ENCODE data around the gene ATMIN. TPM values are rescaled to one million over a fixed set of nuclear protein-coding genes. Genes with fewer than 3 reads are reported as not detected.

ATMIN gene
- total RNA-seq, 1 donor from 2014 or later = 35.0 TPM

DNA sequence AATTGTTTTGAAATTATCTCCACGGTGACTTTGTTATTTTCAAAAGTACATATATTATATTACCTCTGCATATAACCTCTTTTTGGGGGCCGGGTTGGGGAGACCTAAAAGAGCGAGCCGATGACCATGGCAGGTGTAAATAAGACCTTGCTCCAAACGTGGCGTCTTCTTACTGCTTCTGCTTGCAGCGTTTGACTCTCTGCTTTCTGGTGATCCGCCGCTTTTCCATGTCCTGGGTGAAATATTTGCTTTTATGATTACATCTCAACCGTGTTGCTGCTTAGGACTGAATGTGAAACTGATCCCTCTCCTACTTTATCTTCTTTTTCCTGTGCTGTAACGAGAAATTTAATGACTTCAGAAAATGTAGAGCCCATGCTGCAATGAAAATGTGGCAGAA, 18.1 kb downstream of the ATMIN start:
- Mint-ChIP-seq H3K4me3 (ENCODE audit: unreplicated experiment) (no peak overlapping the region), H3K4me1 (ENCODE audit: unreplicated experiment) (no peaks in the 10 kb centered on the region), H3K9me3 (ENCODE audit: unreplicated experiment) (peaks cover 14% of the 10 kb centered on the region), H3K27ac (ENCODE audit: unreplicated experiment) (no peak overlapping the region), H3K36me3 (ENCODE audit: unreplicated experiment) (peaks cover 7% of the 10 kb centered on the region), H3K27me3 (ENCODE audit: unreplicated experiment) (no peaks in the 10 kb centered on the region)
- DNase-seq (ENCODE audit: extremely low spot score, unreplicated experiment) = no peak
- TF ChIP-seq, protein P1, sequence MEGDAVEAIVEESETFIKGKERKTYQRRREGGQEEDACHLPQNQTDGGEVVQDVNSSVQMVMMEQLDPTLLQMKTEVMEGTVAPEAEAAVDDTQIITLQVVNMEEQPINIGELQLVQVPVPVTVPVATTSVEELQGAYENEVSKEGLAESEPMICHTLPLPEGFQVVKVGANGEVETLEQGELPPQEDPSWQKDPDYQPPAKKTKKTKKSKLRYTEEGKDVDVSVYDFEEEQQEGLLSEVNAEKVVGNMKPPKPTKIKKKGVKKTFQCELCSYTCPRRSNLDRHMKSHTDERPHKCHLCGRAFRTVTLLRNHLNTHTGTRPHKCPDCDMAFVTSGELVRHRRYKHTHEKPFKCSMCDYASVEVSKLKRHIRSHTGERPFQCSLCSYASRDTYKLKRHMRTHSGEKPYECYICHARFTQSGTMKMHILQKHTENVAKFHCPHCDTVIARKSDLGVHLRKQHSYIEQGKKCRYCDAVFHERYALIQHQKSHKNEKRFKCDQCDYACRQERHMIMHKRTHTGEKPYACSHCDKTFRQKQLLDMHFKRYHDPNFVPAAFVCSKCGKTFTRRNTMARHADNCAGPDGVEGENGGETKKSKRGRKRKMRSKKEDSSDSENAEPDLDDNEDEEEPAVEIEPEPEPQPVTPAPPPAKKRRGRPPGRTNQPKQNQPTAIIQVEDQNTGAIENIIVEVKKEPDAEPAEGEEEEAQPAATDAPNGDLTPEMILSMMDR (IDR thresholded peaks at IDR 0.05) = no peak

GRCh38 chr16:81060576-81061306, 25.1 kb downstream of the ATMIN start:
- H3K4me3 Mint-ChIP-seq (ENCODE audit: unreplicated experiment) = no peak overlapping the region
- H3K27ac Mint-ChIP-seq (ENCODE audit: unreplicated experiment) = no peak overlapping the region
- no peaks in the 10 kb centered on the region for H3K9me3 Mint-ChIP-seq (ENCODE audit: unreplicated experiment)
- DNase-seq (ENCODE audit: extremely low spot score, unreplicated experiment) = no peak
- H3K27me3 Mint-ChIP-seq (ENCODE audit: unreplicated experiment) = no peaks in the 10 kb centered on the region
- TF ChIP-seq, protein P1 (IDR thresholded peaks at IDR 0.05) = no peak
- H3K4me1 Mint-ChIP-seq (ENCODE audit: unreplicated experiment) = no peaks in the 10 kb centered on the region
- no peaks in the 10 kb centered on the region for H3K36me3 Mint-ChIP-seq (ENCODE audit: unreplicated experiment)

DNA sequence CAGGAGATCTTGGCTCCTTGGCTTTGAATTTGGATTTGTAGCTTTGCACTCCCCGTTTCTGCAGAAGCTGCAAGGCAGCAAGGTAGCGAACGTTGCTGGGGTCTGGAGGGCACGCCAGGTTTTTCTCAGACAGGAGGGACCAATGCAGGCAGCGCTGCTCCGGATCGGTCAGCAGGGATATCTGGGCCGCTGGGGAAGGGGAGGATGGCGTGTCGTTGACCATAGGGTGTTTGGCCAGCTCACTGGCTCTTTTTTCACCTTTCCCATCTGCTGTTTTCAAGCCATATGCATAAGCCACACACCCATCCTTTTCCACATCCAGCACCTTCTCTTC, 25.6 kb downstream of the ATMIN start:
- Mint-ChIP-seq H3K36me3 (ENCODE audit: unreplicated experiment) (no peaks in the 10 kb centered on the region), H3K27me3 (ENCODE audit: unreplicated experiment) (no peaks in the 10 kb centered on the region), H3K9me3 (ENCODE audit: unreplicated experiment) (no peaks in the 10 kb centered on the region), H3K4me3 (ENCODE audit: unreplicated experiment) (no peak overlapping the region), H3K4me1 (ENCODE audit: unreplicated experiment) (no peaks in the 10 kb centered on the region), H3K27ac (ENCODE audit: unreplicated experiment) (no peak overlapping the region)
- DNase-seq (ENCODE audit: extremely low spot score, unreplicated experiment) = no peak
- TF ChIP-seq, protein P1 (IDR thresholded peaks at IDR 0.05) = no peak

DNA sequence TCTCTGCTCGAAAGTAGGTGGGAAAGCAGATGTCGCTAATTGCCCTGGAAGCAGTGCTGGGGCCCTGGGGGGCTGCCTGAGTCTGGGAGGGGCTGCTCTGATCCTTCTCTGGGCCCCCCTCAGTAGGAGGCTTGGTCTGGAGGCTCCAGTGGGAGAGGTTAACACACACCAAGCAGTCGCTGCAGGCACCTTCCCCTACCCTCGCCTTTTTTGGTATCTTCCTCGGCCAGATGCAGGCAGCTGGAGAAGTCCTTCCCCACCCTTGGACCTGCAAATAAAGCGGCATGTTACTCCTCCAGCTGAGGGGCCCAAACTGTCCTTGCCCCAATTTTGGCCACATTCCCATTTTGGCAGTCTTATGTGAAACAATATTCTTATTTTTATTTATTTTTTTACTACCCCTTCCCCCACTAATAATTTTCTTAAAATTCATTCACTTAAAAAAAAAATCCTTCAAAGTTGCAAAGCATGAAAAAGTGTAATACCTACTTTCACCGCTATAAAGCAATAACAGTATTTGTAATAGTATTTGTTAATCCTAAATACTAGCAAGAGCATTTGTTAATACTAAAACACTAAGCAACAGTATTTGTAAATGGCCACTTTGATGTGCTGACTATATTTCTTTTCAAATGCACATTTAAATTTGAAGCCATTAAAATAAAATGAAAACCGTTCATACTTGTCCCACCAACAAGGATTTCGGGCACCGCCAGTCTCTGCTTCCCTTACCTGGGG, 26.4 kb downstream of the ATMIN start:
- H3K27me3 Mint-ChIP-seq (ENCODE audit: unreplicated experiment) = no peaks in the 10 kb centered on the region
- no peak for DNase-seq (ENCODE audit: extremely low spot score, unreplicated experiment)
- H3K36me3 Mint-ChIP-seq (ENCODE audit: unreplicated experiment) = no peaks in the 10 kb centered on the region
- H3K9me3 Mint-ChIP-seq (ENCODE audit: unreplicated experiment) = no peaks in the 10 kb centered on the region
- TF ChIP-seq, protein P1 (IDR thresholded peaks at IDR 0.05) = no peak
- H3K4me3 Mint-ChIP-seq (ENCODE audit: unreplicated experiment) = no peak overlapping the region
- no peak overlapping the region for H3K27ac Mint-ChIP-seq (ENCODE audit: unreplicated experiment)
- H3K4me1 Mint-ChIP-seq (ENCODE audit: unreplicated experiment) = no peaks in the 10 kb centered on the region

DNA sequence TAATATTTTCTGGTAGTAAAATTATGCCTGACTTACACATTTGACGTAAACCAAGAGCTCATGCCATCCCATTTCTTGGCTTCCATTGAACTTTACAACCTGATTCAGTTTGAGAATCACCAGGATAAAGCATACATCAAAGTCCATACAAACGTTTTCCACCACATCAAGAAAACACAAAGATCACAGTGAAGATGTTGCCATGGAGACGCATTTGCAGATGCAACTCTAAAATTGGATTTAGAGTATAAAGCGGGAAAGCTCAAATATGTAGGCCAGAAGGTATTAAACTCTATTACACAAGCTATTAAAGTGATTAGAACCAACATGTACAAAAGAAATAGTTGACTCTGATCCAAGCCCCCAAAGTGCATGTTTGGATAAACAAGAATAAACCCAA, 31.0 kb downstream of the ATMIN start:
- TF ChIP-seq, protein P1 (IDR thresholded peaks at IDR 0.05) = no peak
- H3K9me3 Mint-ChIP-seq (ENCODE audit: unreplicated experiment) = no peaks in the 10 kb centered on the region
- no peaks in the 10 kb centered on the region for H3K27me3 Mint-ChIP-seq (ENCODE audit: unreplicated experiment)
- H3K36me3 Mint-ChIP-seq (ENCODE audit: unreplicated experiment) = no peaks in the 10 kb centered on the region
- H3K4me1 Mint-ChIP-seq (ENCODE audit: unreplicated experiment) = no peaks in the 10 kb centered on the region
- no peak overlapping the region for H3K4me3 Mint-ChIP-seq (ENCODE audit: unreplicated experiment)
- no peak overlapping the region for H3K27ac Mint-ChIP-seq (ENCODE audit: unreplicated experiment)
- no peak for DNase-seq (ENCODE audit: extremely low spot score, unreplicated experiment)
